ENCODE data around the gene UBE3B. TPM values are rescaled to one million over a fixed set of nuclear protein-coding genes. Genes with fewer than 3 reads are reported as not detected.

UBE3B gene
- total RNA-seq, 2 experiments from 2014 or later = 29.8 to 32.3 TPM

Other genes with a start within 250 kb of the UBE3B start
- gene FOXN4, start 168.3 kb upstream of the UBE3B start, total RNA-seq = not detected
- gene MYO1H, start 129.7 kb upstream of the UBE3B start, total RNA-seq = not detected
- 10 to 100 TPM; 36.2 to 40.3 TPM for gene KCTD10, start 334 bp upstream of the UBE3B start, total RNA-seq
- gene MMAB, start 95.9 kb downstream of the UBE3B start, total RNA-seq = 10 to 100 TPM; 42.4 to 48.3 TPM
- gene MVK, start 96.2 kb downstream of the UBE3B start, total RNA-seq = 10 to 100 TPM; 21.2 TPM
- under 1 TPM; 0.29 to 0.55 TPM for gene FAM222A, start 236.2 kb downstream of the UBE3B start, total RNA-seq